ENCODE data around the gene GNG8.

Gene GNG8

GRCh38 chr19:46635920-46636761, at the start of gene GNG8:
TSS of gene GNG8 (minus strand) at chr19:46636202. CDS start at chr19:46634682, 1,520 bp downstream.
- no peak for DNase-seq

DNA sequence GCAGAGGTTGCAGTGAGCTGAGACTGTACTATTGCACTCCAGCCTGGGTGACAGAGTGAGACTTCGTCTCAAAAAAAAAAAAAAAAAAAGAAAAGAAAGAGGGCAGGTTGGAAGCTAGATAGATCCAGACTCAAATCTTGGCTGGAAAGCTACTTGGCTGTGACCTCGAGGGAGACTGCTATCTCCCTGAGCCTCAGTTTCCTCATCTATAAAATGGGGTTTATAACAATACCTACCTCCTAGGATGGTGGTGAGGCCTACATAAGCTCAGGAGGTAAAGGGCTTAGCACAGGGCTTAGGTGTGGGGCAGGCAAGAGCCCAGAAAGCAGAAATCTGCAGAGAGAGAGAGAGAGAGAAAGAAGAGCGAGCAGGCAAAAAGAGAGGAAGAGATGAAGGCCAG, 49.2 kb upstream of the GNG8 start:
- no peak for DNase-seq

- peak; percentile 66 for DNase-seq
Measured at GRCh38 chr19:46678110-46678732, 42.2 kb upstream of the GNG8 start.

- no peak for DNase-seq
Measured at GRCh38 chr19:46674416-46675178, 38.6 kb upstream of the GNG8 start.

DNA sequence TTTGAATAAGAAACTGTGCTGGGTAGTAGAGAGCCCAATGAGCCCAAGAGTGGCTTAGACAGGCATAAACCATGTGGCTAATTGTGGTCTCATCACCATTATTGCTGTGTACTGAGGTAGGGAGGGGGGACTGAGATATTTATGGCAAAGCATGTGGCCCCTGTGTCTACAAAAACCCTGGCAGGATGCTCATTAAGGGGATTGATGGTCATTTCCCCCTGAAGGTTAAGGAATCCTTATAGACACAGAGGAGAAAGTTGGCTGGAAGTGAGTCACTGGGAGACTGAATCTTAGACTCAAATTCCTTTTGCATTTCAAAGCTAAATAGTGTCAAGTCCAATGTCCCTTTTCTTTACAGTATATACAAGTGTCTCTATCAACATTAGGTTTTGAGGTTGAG, 34.8 kb upstream of the GNG8 start:
- no peak for DNase-seq

GRCh38 chr19:46668662-46669061, 32.7 kb upstream of the GNG8 start:
- DNase-seq: no peak

DNA sequence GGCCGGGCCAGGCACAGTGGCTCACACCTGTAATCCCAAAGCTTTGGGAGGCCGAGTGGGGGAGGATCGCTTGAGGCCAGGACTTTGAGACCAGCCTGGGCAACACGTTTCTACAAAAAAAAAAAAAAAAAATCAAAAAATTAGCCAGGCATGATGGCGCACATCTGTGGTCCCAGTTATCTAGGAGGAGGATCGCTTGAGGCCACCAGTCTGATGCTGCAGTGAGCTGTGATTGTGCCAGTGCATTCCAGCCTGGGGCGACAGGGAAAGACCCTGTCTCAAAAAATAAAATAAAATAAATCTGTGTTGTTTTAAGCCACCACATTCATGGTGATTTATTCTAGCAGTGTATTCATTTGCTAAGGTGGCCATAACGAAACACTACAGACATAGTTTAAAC, 29.1 kb upstream of the GNG8 start:
- DNase-seq: no peak

GRCh38 chr19:46661735-46662592, 26.0 kb upstream of the GNG8 start:
- peak; percentile 80 for DNase-seq

GRCh38 chr19:46661020-46661731, 25.2 kb upstream of the GNG8 start, which contains the start of gene DACT3:
TSS of gene DACT3 (minus strand) at chr19:46661182. CDS start at chr19:46661064, 118 bp downstream.
- DNase-seq: peak; percentile 100

- no peak for DNase-seq
Measured at GRCh38 chr19:46660551-46661019, 24.6 kb upstream of the GNG8 start.

DNA sequence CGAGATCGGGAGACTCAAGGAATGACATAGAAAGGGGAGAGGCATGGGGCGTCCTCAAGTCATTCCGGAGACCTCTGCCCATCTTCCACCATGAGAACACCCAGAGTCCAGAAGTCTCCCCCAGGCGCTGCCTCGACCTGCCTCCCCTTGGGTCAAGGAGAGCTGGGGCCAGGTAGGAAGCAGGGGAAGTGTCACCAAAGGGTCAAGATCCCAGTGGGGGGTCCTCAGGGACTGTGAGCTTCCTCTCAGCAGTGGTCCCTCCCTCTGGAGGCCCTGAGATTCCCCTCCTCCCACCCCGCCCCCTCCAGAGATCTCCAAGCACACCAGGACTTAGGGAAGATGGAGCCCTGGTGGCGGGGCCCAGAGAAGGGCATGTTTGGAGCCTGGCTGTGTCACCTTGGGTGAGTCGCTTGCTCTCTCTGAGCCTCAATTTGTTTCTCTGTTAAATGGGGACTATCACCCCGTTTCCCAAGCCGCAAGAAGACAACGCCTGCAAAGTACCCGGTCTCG, 24.1 kb upstream of the GNG8 start:
- no peak for DNase-seq

GRCh38 chr19:46659151-46660007, 23.4 kb upstream of the GNG8 start:
- DNase-seq: no peak

- DNase-seq: no peak
Measured at GRCh38 chr19:46656541-46656940, 20.5 kb upstream of the GNG8 start.

- DNase-seq: no peak
Measured at GRCh38 chr19:46654621-46655152, 18.7 kb upstream of the GNG8 start.

DNA sequence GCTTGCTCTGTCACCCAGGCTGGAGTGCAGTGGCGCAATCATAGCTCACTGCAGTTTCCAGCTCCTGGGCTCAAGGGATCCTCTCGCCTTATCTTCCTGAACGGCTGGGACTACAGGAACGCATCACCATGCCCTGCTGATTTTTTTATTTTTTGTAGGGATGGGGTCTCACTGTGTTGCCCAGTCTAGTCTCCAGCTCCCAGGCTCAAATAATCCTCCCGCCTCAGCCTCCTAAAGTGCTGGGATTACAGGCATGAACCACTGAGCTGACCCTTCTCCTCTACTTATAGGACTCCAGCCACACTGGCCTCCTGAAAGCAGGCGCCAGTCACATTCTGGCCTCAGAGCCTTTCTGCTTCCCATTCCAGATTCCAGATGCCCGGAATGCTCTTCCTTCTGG, 14.4 kb upstream of the GNG8 start:
- DNase-seq: no peak

- no peak for DNase-seq
Measured at GRCh38 chr19:46648961-46649960, 13.3 kb upstream of the GNG8 start.

- DNase-seq: no peak
Measured at GRCh38 chr19:46648060-46648960, 12.3 kb upstream of the GNG8 start.

GRCh38 chr19:46646402-46646801, 10.4 kb upstream of the GNG8 start:
- no peak for DNase-seq

Measured in activated CD4-positive, alpha-beta T cell treated with anti-CD3 and anti-CD28 coated beads, Interleukin-2, Interleukin-6, amounts not matched to agents 100 ng/mL and 50 ng/mL, durations not matched to agents 16 hours and 8 hours (primary cell).